Fibroblast of skin of right quadriceps (primary cell): ENCODE data around the gene PCMTD2.

Experiments used
- DNase-seq: peaks from one replicate; pipeline ENCODE4 v3.0.0-alpha.2; 2013

The PCMTD2 gene

DNA sequence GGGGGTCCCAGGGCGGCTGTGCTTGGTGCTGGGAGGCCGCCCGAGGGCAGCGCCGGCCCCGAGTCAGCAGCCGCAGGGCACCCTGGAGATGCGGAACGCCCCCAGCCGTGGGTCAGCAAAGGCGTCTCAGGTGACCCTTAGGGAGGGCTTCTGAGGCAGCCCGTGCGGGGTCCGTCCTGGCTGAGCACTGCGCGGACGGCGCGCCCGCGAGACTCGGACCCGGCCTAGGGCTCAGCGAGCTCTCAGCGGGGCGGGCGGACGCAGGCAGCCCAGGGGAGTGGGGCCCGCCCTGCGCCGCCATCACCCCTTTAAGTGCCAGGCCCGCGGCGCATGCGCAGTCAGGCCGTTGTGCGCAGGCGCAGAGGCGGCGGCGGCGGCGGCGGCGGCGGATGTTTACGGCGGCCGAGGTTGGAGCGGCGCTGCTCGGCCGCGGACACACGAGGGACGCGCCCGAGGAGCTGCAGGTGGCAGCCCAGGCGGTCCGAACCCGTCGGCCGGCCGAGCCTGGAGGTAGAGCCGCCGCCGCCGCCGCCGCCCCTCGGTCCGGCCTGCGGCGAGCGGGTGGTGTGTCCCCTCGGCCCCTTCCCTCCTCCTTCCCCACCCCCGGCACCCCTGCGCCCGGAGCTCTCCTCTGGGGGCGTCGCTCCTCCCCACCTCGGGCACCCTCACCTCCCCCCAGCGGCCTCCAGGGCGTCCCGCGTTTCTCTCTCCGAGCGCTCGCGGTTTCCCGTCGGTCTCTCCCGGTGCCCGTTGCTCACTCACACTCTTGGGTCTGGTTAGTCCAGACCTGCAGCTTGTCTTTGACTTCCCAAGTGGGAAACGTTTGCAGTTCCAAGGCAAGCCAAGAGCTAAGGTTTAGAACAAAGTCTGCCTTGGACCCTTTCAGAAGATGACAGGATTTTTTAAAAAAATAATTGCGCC, at the start of gene PCMTD2:
TSS of gene PCMTD2 (plus strand) at position 388 of the 921 bp plus-strand sequence. CDS start 4,218 bp downstream, outside the sequence.
- peak; percentile 87 for DNase-seq

DNA sequence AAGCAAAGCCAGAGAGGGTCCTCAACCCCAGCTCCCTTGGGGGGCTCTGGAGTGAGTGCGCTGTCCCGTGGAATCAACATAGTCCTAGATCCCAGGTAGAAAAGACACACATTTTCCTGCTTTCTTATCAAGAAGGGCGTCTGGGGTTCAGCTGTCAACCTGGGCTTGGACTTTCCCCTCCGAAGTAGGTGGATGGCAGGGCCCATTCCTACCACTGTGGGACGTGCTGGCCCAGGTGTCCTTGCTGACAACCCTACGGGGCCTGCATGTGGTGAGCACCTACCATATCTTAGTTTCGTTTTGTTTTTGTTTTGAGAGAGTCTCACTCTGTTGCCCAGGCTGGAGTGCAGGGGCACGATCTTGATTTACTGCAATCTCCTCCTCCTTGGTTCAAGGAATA, 48.9 kb upstream of the PCMTD2 start:
- DNase-seq: no peak

DNA sequence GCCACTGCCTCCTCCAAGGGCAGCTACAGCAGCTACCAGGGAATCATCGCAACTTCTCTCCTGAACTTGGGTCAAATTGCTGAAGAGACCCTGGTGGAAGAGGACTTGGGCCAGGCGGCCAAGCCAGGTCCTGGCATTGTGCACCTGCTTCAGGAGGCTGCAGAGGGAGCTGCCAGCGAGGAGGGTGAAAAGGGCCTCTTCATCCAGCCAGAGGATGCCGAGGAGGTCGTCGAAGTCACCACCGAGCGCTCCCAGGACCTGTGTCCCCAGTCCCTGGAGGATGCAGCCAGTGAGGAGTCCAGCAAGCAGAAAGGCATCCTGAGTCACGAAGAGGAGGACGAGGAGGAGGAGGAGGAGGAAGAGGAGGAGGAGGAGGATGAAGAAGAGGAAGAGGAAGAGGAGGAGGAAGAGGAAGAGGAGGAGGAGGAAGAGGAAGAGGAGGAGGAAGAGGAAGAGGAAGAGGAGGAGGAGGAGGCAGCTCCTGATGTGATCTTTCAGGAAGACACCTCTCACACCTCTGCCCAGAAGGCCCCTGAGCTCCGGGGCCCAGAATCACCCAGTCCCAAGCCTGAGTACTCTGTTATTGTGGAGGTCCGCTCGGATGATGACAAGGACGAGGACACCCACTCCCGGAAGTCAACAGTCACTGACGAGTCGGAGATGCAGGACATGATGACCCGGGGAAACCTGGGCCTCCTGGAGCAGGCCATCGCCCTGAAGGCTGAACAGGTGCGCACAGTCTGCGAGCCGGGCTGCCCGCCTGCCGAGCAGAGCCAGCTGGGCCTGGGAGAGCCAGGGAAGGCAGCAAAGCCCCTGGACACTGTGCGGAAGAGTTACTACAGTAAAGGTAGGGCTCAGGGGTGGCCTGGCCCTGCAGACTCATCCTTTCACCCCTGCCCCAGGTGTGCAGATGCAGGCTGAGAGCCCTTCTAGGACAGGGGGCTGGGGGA, 47.6 kb upstream of the PCMTD2 start:
- DNase-seq: no peak

DNA sequence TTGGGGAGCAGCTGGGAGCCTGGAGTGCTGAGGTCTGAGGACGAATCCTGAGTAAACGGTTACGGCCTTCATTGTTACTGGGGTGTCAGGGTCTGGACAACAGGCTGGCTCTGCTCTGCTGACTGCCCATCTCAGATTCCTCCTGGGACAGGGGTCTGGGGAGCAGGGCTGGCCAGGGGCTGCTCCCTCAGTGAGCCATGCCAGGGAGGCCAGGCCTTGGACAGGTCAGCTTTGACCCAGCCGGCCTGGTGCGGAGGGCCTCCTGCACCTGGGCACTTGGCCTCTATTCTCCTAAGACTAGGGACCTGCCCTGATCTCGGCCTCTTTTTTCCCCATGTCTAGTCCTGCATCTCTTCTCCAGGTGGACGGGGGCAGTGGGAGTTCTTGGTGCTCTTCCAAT, 46.4 kb upstream of the PCMTD2 start:
- DNase-seq: no peak

DNA sequence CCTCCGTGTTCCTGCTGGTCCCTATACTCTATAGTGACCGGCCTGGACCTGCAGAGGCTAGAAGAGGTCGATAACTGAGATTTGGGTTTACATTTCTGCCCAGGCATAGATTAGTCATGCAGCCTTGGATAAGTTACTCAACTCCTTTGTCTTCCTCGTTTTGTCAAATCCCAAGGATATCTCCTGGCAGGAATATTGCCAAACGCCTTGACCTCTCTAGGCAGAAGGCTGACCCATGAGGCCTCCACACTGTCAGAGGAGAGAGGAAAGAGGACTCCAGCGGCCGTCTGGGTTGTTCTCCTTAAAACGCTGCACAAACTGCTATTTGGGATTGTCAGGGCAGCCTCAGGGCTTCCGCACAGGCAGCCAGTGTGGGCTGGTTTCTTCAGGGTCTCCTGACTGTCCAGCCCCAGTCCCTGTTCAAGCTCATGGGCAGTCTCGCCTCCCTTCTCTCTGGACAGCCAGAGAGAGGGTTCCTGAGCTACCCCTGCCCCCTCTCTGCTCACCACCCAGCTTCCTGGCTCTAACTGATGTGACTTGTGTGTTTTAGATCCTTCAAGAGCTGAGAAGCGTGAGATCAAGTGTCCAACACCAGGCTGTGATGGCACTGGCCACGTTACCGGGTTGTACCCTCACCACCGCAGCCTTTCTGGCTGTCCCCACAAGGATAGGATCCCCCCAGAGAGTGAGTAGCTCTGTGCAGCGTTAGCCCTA, 44.7 kb upstream of the PCMTD2 start:
- no peak for DNase-seq

DNA sequence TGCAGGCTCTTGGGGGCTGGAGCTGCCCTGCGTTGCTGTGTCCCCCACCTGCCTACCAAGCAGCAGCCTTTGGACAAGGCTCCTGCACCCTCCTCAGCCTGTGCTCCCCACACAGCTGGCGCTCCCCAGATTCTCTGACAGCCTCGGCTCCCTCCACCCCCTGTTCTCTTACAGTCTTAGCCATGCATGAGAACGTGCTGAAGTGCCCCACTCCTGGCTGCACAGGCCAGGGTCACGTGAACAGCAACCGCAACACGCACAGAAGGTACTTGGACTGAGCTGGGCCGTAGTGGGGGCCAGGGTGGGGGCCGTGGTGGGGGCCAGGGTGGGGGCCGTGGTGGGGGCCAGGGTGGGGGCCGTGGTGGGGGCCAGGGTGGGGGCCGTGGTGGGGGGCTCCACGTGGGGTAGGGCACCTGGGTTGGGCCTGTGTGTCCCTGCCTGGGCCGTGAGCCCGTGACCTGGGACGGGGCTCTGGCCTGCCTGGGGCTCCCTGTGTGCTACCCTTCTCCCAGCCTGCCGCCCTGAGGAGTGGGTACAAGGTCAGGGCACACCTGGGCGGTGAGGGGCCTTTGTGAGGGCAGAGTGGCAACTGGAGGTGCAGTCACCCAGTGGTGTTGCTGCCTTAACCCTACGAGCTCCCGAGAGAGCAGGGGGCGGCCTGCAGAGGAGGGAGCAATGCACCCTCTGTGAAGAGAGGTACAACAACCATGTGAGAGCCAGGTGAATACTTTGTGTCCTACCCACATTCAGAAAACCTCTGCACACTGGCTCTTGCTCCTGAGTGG, 43.5 kb upstream of the PCMTD2 start:
- DNase-seq: no peak

DNA sequence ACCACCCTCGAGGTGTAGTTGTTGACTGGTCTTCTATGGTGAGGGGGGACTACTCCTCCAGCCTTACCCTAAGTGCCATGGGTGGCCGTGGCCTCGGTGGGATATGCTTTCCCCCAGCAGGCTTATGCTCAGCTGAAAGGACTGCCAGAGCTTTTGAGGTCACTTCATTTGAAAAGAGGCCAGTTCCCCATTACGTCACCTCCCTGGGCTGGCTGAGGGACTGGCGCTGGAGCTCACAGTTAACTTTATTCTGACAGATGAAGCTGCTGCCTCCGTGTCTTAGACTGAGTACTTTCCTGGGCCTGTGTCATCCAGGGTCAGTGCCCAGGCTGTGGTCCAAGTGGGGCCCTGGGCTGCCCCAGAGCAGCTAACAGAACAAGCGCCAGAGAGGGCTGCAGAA, 42.8 kb upstream of the PCMTD2 start:
- DNase-seq: peak; percentile 14

DNA sequence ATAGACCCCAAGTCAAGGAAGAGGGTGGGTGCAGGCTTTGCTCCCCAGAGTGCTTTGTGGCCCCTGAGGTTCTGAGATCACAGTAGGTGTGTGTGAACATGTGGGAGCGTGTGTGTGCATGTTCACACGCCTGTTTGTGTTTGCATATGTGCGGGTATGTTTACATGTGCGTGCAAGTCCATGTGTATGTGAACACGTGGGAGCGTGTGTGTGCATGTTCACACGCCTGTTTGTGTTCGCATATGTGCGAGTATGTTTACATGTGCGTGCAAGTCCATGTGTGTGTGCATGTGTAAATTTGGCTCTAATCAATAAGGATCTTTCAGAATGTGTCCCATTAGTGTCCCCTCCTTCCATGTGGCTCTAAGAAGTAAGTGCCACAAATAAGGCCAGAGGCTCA, 41.4 kb upstream of the PCMTD2 start:
- DNase-seq: no peak

DNA sequence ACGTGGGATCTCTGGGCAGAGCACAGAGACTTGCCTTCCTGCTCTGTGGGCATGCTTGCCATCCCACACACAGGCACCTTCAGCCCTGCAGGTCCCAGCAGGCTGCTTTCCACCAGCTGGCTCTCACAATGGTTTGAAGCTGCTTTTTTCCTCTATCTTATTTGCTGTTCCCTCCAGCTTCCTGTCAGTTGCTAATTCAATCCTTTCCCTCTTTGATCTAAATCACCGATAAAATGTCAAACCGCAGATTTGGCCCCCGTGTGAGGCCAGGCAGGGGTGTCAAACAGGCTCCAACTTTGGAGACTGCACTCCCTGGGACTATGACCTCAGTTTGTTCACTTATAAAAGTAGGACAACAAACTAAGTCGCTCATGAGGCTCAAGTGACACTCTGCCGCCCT, 40.6 kb upstream of the PCMTD2 start:
- no peak for DNase-seq

DNA sequence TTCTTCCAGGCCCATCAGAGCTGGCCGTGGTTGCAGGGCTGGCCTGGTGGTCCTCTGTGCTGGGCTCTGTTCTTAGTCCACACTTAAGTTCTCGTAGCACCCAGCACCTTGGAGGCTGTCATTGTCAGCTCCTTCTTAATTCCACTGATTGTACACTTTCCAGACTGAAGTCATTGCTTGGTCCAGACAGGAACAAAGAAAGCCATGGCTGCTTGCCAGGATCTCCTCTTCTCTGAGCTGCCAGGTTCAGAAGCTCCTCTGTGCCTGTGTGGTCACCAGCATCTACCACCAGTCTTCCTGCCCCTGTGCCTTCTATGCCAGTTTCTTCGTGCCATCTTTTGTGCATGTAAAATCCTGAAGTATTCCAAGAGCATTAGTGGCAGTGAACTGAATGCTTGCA, 39.5 kb upstream of the PCMTD2 start:
- no peak for DNase-seq

DNA sequence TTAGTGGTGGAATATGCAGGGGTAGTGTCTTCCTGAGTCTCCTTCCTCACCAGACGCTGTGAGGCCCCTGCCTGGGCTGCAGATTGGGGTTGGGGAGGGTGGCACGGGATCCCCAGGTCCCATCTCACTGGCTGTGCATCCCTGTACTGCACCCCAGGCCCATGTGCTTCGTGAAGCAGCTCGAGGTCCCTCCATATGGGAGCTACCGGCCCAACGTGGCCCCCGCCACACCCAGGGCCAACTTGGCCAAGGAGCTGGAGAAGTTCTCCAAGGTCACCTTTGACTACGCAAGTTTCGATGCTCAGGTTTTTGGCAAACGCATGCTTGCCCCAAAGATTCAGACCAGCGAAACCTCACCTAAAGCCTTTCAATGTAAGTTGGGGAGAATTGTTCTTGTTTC, 38.6 kb upstream of the PCMTD2 start:
- DNase-seq: no peak

DNA sequence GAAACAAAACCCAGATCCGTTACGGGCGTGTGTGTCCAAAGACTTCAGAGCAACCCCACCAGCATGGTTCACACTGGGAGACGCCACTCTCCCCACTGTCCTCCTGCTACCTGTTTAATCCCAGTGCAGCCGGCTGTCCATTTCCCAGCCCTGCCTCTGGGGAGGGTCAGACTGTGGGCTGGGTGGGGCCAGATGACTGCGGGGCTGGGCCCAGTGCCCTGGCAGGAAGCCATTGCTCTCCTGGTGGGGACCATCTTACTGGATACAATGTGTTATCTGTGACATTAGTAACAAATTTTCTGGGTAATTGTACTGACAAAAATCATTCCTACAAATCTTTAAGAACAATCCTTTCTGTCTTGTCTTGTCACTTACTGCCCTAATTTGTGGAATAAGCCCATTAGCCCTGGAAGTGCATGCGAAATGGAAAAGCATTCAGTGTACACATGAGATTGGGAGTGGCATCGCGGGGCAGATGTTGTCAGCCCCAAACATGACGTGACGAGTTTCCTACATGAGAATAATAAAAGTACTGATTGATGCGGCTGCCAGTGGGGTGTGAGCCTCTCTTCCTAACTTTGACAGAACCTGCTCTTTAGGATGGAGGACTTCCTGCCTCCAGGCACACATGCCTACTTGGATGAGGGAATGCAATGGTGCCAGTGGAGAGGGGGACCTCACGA, 37.9 kb upstream of the PCMTD2 start:
- no peak for DNase-seq

DNA sequence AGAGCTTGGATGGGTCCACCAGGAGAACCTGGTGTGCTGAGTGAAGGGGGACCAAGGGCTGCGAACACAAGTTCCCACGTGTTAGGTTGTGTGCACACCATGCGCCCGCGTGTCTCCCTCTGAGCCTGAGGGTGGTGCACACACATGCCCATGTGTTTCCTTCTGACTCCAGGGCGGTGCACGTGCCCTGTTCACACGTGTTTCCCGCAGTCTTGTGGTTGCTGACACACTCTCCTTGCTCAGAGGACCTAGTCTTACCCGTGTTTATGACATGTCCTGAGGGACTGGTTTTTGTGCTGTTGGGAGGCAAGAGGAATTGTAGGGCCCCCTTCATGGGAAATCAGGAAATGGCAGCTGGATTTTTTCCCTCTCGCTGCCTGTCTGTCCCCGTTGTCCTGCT, 36.3 kb upstream of the PCMTD2 start:
- DNase-seq: peak; percentile 22

DNA sequence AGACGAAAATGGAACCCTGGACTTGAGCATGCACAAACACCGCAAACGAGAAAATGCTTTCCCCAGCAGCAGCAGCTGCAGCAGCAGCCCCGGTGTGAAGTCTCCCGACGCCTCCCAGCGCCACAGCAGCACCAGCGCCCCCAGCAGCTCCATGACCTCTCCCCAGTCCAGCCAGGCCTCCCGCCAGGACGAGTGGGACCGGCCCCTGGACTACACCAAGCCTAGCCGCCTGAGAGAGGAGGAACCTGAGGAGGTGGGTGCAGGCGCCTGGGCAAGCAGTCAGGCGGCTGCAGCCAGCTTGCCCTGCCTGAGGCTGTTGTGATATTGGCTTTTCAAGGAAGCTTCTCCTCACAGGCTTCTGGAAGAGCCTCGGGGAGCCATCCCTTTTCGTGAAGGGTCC, 35.8 kb upstream of the PCMTD2 start:
- DNase-seq: no peak

DNA sequence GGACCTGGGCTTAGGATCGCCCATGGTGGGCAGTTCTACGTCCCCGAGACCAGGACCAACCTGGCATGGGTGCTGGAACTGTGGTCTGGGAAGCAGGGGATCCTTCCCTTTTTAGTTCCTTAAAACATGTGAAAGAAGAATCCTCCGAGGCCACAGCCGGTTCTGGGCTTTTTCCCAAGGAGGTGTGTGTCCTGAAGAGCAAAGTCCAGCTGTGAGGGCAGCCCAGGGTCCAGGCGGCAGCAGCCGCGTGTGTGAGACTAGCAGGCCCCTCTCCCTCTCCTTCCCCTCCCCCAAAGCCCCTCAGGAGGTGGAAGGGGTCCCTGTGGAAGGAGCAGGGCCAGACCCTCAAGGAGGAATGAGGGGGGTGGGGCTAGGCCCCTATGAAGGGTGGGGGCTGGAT, 35.1 kb upstream of the PCMTD2 start:
- no peak for DNase-seq

DNA sequence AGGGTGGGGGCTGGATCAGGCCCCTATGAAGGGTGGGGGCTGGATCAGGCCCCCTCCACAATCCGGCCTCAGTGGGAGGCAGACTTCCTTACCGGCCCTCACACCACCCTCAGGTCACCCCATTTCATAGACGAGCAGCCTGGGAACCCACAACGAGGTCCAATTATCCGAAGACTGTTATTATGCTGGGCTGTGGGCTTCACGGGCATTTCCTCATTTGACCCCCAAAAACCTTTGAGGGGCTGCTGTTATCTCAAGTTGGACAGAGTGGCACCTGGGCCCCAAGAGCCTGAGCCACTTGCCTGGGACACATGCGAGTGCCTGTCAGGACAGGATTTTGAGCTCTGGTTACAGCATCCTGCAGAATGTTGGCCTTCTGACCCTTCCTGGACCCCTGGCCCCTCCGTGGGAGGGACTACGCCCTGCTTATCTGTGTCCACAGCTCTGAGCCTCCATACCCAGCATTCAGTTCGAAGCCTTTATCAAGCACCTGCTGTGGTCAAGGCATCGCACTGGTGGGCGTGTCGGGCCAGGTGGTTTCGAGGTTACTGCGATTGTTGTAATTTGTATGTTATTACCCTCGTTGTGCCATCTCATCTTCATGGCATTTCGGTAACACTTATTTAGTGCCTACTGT, 34.5 kb upstream of the PCMTD2 start:
- no peak for DNase-seq

DNA sequence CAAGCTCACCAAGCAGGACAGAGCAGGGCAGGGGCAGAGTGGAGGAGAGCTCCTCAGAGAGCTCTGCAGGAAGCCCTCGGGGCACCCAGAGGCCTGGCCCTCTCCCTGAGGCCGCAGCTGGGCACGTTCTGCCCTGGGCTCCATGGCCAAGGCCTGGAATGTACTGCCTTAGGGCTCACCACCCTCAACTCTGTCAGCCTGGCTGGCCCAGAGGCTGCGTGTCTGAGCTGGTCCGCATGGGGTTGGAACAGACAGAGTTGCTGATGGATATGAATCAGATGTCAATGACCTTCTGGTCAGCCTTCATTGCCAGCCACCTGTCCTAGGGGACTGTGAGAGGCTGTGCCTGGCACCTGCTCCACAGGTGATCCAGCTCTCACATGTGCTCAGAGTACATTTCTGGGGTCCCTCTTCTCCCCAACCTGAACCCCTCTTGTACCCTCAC, 33.2 kb upstream of the PCMTD2 start:
- no peak for DNase-seq

DNA sequence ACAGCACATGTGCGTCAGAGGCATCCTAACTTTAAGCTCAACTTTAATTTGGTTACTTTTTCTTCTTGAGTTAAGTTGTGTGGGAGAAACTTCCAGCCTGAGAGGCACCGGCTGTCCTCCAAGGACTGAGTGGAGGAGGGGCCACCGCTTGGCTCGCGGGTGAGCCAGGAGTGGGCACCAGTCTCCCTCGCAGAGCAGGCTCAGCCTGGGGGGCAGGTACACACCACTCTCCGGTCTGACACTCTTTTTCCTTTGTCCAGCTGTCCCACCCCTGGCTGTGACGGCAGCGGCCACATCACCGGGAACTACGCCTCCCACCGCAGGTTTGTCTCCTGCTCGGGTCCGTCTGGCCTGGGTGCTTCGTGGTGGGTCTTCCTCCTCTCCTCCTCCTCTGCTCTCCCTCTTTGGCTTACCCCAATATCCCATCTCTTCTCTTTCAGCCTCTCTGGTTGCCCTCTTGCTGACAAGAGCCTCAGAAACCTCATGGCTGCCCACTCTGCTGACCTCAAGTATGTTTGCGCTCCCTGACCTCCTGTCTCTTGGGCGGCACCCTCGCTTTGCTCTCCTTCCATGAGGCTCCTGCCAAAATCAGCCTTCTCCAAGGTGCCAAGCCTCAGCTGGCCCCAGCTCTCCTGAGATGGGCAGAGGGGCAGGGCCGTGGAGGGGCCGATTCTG, 32.6 kb upstream of the PCMTD2 start:
- no peak for DNase-seq

DNA sequence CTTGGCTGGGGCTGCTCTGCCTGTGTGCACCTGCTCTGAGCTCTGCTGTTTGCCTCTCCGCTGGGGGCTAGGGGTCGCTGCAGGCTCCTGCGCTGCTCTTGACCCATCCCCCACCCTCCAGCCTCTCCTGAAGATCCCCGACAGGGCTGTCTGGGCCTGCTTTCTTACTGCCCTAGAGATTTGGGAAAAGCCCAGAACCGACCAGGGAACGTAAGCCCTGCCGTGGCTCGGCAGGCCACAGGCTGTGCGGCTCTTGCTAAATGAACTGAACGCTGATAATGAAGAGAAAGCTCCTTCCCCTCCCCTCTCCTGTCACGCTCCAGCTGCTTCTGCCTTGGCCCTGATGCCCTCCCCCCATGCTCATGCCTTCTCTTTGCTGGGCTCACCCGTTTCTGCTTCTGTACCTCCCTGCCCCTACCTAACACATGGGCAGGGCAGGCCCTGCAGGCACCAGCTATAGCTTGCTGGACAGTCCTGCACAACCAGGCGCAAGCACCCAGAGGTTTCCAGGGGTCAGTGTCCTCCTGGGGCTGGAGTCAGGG, 32.0 kb upstream of the PCMTD2 start:
- peak; percentile 49 for DNase-seq
